GM18508 (cell line): ENCODE measurements around the gene TREH.
"Not testable (repeated sequence)": the region's sequence is repeated elsewhere in the genome, so short reads cannot be mapped to it uniquely, and the experiment has no call there.

ENCODE experiments used
- ATAC-seq: cut with Tn5 transposase; IDR thresholded peaks from one replicate; pipeline ENCODE4 v1.9.1; 2021; ENCODE audit warnings: moderate number of reproducible peaks; ENCODE audit not compliant: insufficient read depth, unreplicated experiment

The TREH gene

DNA sequence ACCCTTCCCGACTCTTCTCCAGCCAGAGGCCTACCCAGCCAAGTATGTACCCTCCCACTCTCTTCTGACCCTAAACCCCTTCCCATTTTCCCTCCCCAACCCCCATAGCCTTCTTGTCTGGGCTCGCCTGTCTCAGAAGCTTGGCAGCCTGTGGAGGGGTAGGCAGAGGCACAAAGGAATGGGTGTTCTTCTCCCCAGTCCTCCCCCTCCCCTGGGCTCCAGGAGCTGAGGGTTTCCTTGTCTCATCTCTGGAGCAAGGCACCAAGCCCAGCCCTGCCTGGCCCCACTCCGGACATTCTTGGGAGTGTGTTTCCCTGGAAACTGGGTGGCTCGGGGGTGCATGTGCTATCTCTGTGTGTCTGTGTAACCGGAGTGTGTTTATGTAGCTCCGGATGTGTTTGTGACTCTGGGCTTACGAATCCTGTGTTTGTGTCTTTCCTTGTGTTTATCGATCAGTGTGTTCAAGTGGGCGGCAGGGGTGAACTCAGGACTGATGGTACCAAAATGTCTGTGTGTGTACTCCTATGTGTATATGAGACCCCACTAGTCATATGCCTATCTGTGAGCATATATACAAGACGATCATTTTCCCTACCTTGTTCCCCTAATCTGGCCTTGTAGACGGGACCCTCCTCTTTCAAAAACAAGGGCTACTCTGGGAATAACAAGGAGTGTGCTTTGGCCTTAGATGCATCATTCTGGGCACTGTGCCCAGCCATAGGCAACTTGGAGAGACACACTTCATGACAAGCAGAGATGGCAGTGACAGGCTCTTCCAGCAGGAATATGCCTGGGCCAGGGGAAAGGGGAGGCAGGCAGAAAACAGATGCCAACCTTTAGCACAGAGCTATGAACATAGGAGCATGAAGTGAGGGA, 61.1 kb downstream of the TREH start:
- ATAC-seq: no peak

DNA sequence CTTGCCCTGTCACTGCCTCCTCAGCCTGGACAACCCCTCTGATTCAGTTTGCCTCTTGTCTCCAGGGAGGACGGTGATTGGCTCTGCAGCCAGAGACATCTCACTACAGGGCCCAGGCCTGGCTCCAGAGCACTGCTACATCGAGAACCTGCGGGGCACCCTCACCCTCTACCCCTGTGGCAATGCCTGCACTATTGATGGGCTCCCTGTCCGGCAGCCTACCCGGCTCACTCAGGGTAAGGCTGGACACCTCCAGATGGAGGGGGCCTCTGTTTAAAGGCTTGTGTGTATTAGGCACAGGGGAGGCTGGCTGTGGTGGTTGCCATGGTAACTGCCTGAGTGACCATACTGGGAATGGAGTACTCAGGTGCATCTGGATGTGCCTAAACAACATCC, 63.5 kb downstream of the TREH start:
- no peak for ATAC-seq

DNA sequence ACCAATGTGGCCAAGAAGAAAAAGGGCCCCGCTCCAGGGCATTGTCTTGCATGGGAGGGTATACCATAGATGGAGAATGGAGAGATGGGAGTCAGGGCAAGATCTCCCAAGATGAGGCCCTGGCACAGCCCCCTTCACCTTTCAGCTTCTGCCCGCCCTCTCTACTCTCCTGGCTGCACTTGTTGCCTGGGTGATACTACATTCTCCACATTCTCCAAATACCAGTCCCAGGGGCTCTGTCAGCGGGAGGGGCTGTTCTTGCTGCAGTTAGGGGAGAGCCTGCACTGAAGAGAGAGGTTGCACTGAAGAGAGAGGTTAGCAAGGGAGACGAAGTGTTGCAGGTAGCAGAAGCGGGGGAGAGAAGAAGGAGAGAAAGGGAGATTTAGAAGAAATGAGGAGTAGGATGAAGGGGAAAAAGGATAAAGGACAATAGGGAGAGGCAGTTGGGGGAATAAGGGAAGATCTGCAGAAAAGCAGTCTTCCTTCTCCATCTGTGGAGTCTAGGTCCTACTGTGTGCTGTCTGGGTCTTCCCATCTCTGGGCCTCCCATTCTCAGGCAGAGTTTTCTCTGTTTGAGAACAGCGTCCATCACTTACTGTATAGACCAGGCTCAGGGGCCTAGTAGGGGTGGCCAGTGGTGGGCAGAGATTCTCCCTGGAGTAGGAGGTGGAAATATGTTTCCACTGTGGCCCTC, 64.0 kb downstream of the TREH start:
- ATAC-seq: no peak

DNA sequence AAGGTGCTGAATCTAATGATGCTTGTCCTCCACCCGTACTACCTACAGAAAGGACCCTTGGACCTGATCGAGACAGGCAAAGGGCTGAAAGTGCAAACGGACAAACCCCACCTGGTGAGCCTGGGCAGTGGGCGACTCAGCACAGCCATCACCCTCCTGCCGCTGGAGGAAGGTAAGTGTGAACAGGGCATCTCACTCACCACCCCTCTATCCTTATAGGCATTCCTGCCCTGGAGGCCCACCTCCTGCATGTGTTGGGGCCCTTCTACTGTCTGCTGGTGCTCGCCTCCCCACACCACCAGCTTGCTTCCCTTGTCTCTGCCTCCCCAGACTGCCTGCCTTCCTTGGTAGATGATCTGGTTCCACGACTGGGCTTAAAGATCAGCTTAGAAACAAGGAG, 64.9 kb downstream of the TREH start:
- ATAC-seq: no peak

DNA sequence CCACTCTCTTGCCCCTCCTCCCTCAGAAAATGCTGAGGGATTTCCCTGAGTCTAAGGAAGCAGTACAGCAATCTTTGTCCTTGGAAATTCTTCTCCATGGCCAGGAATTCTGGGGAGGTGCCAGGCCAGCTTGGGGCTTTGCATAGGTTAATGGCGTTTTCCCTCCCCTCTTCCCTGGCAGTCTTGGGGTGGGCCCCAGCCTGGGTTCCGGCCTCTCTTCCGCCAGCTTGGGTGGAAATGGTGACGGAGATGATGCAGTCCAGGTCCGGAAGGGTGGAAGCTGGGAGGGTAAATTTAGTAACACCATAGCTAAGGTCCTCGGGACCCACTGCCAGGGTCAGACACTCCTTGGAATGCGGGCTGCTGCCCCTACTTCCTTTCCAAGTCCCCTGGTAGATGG, 67.1 kb downstream of the TREH start:
- no peak for ATAC-seq

DNA sequence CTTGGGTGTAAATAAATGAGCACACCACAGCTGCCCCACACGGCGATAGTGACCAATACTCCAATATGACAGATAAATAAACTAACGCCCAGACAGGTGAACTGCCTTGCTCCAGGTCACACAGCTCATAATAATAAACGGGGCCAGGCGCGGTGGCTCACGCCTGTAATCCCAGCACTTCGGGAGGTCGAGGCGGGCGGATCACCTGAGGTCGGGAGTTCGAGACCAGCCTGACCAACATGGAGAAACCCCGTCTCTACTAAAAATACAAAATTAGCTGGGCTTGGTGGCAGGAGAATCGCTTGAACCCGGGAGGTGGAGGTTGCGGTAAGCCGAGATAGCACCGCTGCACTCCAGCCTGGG, 68.0 kb downstream of the TREH start:
- not testable (repeated sequence) for ATAC-seq

DNA sequence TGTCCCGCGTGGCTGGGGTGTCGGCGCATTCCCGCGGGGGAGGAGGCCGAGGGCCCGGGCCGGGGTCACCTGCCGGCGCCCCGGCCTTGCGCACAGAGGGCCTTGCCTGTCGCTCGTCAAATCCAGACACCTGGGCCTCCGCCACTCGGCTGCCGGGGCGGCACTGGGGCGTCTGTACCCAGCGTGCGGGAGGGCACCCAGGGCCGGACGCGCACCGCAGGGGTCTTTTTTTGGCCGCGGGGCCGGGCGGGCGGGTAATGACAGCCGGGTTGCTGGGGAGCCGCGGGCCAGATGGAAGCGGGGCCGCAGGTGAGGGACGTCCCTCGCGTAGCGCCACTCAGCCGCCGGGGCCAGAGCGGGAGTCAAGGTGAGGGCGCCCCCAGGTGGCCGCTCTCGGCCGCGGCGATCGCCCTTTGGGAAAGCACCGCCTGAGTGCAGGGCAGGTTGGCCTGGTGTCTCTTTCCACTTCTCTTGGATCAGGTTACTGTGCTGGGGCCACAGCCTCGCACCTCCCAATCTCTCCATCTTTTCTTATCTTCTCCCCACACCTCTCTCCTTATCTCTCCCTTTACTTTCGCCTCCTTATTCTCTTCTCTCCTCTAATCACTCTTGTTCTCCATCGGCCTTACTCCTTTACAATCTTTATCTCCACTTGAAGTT, 68.5 kb downstream of the TREH start:
- ATAC-seq: no peak

DNA sequence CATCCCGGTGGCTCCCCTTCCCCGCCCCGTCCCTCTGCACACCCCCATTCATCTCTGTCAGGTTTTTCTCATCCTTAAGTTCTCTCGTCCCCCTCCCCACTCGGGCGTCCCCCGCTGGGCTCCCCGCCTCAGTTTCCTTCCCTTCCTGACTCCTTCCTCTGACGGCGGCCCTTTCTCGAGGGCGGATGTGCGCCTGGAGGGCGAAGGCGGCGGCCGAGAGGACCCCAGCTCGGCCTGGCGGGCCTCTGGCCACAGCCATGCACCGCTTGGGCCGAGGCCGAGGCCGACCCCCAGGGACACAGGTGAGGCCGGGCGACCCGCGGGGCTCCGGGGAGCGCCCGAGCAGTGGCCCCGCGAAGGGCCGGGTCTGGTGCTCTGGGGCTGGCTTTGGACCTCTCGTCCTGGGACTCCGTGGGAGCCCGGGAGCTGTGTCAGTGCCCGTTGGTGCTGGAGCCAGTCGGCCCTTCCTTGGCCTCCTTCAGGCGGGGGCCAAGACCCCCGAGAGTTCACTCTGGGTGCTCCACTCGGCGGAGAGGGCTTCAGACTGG, 69.2 kb downstream of the TREH start:
- no peak for ATAC-seq

DNA sequence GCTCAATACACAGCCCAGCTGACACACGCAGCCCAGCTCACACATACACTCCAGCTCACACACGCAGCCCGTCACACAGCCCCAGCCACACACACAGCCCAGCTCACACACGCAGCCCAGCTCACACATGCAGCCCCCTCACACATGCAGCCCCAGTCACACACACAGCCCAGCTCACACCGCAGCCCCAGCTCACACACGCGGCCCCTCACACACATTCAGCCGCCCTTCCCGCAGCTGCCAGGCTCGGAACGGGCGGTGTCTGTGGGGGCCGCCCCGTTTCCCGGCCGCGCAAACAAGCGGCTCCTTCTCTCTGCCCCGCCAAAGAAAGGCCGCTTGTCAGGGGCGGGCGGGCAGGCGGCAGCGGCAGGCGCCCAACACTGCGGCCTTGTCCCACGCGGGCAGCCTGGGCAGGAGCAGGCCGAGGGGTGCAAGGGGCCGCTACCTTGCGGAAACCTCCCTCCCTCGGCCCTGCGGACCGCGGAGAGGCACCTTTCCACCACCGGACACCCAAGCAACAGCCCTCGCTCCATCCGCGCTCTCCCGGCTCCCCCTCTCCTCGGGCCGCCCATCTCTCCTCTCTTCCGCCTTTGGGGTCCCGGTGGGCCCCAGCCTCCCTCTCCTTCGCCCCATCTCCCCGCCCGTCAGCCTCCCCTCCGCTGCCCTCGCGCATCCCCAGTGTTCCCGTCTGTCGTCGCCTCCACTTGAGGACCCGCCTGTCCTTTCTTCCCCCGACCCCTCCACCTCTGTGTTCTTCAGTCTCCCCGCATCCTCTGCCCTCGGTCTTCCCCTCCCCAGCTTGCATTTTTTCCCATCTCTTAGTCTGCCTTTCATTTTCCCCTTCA, 69.8 kb downstream of the TREH start:
- no peak for ATAC-seq

DNA sequence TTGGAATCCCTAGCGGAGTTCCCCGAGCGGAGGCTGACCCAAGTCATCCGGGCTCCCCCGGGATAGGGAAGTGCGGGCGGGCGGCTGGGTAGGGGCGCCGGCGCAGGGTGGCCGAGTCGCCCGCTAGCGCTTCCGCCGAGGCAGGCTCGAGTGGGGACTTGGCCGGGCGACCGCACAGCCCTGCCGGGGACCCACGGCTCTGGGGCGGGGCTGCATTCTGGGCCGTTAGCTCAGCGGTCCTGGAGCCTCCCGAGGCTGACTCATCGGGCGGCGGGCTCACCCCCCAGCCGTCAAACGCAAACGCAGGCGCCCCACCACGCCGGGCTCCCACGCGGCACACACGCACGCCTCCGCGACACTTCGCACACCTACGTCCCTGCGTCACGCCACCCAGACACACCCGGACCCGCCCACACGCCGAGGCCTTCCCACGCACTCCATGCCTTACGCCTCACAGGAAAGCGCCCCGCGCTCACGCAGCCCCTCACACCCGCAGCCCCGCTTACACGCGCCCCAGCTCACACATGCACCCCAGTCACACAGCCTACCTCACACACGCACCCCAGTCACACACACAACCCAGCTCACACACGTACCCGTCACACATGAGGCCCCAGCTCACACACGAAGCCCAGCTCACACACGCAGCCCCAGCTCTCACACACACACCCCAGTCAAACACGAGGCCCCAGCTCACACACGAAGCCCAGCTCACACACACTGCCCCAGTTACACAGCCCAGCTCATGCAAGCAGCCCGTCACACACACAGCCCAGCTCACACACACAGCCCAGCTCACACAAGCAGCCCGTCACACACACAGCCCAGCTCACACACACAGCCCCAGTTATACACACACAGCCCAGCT, 70.9 kb downstream of the TREH start:
- ATAC-seq: no peak

DNA sequence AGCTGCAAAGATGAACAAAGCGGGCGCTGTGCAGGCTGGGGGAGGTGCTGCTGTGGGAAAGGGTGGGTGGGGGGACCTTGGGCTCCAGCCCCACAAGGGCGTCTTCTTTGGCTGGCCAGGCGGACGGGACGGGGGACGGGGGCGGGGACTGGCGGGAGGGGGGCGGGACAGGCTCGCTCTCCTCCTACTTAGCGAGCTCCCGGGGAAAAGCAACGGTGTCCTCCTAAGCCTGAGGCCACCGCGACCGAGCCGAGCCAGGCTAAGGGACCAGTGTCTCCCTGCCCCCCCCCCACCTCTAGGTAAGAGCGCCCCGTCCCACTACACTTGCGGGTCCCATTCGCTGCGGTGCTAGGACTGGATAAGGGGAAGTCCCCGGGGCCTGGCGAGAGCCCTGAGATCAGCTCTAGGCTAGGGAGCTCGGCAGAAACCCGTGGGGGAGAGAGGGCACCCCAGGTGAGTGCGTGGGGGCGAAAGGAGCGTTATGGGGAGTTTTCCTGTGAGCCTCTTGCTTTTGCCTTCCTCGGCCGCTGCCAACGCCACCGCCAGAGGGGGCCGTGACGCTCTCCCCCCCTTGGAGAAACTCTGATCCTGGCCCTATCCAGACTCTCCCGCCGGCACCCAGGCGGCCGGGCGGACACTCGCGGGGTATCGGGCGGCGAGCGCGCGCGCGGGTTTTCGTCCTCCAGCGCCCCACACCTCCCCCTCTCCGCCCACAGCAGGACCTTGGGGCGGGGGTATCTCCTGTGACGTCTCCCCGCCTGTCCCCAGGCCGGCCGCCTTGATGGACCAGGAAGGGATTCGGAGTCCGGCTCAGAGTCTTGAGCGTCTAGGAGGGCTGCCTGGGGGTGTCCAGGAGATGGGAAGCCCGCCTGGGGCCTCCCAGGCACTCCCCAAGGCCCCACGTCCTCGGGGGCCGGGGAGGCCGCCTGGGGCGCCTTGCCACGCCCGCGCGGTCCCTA, 71.8 kb downstream of the TREH start, which contains the start of gene PHLDB1:
TSS of gene PHLDB1 (plus strand) at position 215 of the 959 bp plus-strand sequence. CDS start 6,222 bp downstream, outside the sequence.
- no peak for ATAC-seq
